Nephron progenitor cell (in vitro differentiated cells): ENCODE data around the gene RFPL1.

Source experiments
- DNase-seq: peaks from one replicate; pipeline ENCODE4 v3.0.0; 2021
- H3K27ac Mint-ChIP-seq: 2 replicates; pipeline ENCODE4 v1.8.0; 2021; ENCODE audit warnings: mild to moderate bottlenecking, moderate library complexity, mixed read lengths
- H3K27me3 Mint-ChIP-seq: 2 replicates; pipeline ENCODE4 v1.8.0; 2021; ENCODE audit warnings: mild to moderate bottlenecking, low read depth, mixed read lengths; ENCODE audit not compliant: poor library complexity
- H3K36me3 Mint-ChIP-seq: 2 replicates; pipeline ENCODE4 v1.8.0; 2021; ENCODE audit warnings: low read depth, mixed read lengths
- H3K4me1 Mint-ChIP-seq: 2 replicates; pipeline ENCODE4 v1.8.0; 2021; ENCODE audit warnings: mixed read lengths
- H3K4me3 Mint-ChIP-seq: 2 replicates; pipeline ENCODE4 v1.8.0; 2021; ENCODE audit warnings: mild to moderate bottlenecking, moderate library complexity, mixed read lengths
- H3K9me3 Mint-ChIP-seq: 2 replicates; pipeline ENCODE4 v1.8.0; 2021; ENCODE audit warnings: mild to moderate bottlenecking, moderate library complexity, mixed read lengths
- TF ChIP-seq, protein P1 (sequence below): fragments of 200-600 bp; sonication (generic); IDR thresholded peaks from 2 replicates; pipeline ENCODE4 v1.5.0; 2021; ENCODE audit warnings: antibody characterized with exemption

RFPL1 gene

DNA sequence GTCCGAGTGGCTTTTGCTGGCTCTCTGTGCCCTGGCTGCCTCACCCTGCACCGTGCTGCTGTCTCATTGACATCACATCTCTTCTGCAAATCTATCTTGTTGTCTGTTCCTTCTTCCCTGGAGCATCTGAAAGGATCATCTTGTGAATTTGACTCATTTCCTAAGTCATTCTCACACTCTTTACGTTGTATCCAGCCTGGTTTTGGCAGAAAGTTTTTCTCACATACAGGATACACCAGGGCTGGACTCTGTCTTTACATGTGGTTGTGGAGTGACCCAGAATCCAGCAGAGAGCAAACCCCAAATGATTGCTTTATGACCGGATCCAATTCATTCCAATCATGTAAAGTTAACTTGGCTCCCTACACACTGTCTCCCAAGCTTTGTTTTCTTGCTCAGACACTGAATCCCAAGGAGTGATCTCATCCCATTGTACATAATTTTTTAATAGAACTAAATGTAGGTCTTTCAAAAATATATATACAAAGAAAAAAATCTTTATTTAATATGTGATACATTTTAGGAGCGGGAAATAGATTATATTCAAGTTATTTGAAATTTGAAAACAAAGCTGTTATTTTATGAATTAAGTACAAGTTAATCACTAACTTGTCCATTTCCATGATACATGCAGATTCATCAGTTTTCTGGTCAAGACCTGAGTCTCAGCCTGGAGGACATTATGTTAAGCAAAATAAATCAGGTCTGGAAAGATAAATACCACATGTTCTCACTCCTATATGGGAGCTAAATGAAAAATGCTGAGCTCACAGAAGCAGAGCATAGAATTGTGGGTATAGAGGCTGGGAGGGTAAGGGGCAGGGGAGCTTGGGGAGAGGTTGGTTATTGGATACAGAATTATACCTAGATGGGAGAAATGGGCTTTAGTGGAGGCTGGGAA lies 2.9 kb upstream of the RFPL1 start:
- no peak for DNase-seq
- Mint-ChIP-seq H3K9me3 (no peaks in the 10 kb centered on the region), H3K27me3 (peaks cover 26% of the 10 kb centered on the region), H3K36me3 (no peaks in the 10 kb centered on the region), H3K4me3 (no peak overlapping the region), H3K4me1 (peaks cover 26% of the 10 kb centered on the region), H3K27ac (no peak overlapping the region)
- TF ChIP-seq, protein P1, sequence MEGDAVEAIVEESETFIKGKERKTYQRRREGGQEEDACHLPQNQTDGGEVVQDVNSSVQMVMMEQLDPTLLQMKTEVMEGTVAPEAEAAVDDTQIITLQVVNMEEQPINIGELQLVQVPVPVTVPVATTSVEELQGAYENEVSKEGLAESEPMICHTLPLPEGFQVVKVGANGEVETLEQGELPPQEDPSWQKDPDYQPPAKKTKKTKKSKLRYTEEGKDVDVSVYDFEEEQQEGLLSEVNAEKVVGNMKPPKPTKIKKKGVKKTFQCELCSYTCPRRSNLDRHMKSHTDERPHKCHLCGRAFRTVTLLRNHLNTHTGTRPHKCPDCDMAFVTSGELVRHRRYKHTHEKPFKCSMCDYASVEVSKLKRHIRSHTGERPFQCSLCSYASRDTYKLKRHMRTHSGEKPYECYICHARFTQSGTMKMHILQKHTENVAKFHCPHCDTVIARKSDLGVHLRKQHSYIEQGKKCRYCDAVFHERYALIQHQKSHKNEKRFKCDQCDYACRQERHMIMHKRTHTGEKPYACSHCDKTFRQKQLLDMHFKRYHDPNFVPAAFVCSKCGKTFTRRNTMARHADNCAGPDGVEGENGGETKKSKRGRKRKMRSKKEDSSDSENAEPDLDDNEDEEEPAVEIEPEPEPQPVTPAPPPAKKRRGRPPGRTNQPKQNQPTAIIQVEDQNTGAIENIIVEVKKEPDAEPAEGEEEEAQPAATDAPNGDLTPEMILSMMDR, result no peak

DNA sequence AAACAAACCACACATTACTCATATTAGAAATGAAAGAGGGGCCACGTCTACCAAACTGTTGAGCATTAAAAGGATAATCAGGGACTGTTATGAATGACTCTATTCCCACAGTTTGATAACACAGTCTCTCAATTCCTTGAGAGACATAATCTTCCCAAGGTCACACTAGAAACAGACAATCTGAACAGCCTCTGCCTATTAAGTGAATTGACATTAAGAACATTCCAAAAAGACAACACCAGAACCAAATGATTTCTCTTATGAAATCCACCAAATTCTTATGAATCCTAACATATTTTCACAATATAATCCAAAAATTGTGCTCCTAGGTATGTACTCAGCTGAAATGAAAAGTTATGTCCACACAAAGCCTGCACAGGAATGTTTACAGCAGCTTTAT lies 4.6 kb downstream of the RFPL1 start:
- TF ChIP-seq, protein P1, result no peak
- no peak for DNase-seq
- Mint-ChIP-seq H3K36me3 (no peaks in the 10 kb centered on the region), H3K27ac (no peak overlapping the region), H3K27me3 (peaks cover 29% of the 10 kb centered on the region), H3K4me3 (no peak overlapping the region), H3K4me1 (no peaks in the 10 kb centered on the region), H3K9me3 (no peaks in the 10 kb centered on the region)

DNA sequence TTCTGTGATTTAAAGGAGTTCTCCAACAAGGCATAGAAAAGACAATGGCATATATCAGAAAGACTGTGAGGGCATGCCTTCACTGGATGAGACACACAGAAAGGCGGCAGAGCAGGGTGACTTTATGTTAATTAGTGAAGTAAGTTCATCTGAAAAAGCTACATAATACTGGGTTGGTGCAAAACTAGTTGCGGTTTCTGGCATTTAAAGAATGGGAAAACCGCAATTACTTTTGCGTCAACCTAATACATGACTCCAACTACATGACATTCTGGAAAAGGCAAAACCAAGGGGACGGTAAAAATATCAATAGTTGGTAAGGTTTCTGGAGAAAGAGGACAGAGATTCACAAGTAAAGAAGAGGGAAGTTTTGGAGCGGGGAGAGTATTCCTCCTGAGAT lies 5.1 kb downstream of the RFPL1 start:
- TF ChIP-seq, protein P1, result no peak
- H3K27me3 Mint-ChIP-seq, result peaks cover 33% of the 10 kb centered on the region
- no peaks in the 10 kb centered on the region for H3K9me3 Mint-ChIP-seq
- no peaks in the 10 kb centered on the region for H3K4me1 Mint-ChIP-seq
- no peak for DNase-seq
- H3K4me3 Mint-ChIP-seq, result no peak overlapping the region
- no peaks in the 10 kb centered on the region for H3K36me3 Mint-ChIP-seq
- H3K27ac Mint-ChIP-seq, result no peak overlapping the region

DNA sequence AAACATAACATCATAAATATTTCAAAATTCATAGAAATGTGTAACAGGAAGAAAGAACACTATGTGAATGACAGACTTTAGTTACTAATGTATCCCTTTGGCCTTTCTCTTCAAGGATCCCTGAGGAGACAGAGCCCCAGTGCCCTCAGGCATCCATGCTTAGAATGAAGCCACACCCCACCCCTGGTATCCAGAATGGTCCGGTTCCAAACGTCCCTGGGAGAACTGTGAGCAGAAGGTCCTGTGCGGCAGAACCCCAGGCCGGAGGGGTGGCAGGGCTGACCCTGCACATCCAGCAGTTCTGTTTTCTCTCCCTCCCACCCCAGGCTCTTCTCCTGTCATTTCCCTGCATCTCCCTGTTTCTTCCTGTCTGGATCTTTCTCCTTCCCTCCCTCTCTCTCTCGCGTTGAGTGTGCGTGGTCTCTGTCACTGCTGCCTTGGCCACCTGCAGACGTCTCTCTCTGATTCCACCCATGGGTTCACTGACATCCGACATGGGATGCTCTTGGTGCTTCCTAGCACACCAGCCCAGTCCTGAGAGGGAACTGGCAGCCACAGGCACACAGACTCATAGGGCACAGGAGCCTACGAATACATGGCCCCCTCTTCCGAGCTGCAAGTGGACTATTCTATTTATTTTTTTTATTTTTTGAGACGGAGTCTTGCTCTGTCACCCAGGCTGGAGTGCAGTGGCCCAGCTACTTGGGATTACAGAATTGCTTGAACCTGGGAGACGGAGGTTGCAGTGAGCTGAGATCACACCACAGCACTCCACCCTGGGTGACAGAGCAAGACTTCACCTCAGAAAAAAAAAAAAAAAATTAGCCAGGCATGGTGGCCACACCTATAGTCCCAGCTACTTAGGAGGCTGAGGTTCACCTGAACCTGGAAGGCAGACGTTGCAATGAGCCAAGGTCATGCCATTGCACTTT lies 5.7 kb downstream of the RFPL1 start:
- H3K27ac Mint-ChIP-seq, result no peak overlapping the region
- no peaks in the 10 kb centered on the region for H3K4me1 Mint-ChIP-seq
- no peak for DNase-seq
- no peaks in the 10 kb centered on the region for H3K9me3 Mint-ChIP-seq
- H3K27me3 Mint-ChIP-seq, result peaks cover 36% of the 10 kb centered on the region
- H3K4me3 Mint-ChIP-seq, result no peak overlapping the region
- TF ChIP-seq, protein P1, result no peak
- H3K36me3 Mint-ChIP-seq, result no peaks in the 10 kb centered on the region

DNA sequence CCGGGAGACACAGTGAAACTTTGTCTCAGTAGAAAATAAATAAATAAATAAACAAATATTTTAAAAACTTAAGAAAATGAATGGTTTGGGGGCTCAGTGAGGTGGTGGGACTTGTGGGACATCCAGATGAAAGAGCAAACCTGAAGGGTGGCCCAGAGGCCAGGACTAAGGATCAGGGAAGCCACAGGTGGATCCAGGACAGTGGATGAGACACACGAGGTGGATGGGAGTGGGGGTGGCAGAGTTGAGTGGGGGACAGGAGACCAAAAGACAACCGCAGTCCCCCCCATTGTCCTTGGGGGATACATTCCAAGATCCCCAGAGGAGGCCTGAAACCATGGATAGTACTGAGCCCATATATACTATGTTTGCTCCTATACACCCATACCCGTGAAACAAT lies 7.1 kb downstream of the RFPL1 start:
- TF ChIP-seq, protein P1, result no peak
- no peak overlapping the region for H3K4me3 Mint-ChIP-seq
- H3K4me1 Mint-ChIP-seq, result no peaks in the 10 kb centered on the region
- H3K27me3 Mint-ChIP-seq, result peaks cover 35% of the 10 kb centered on the region
- H3K9me3 Mint-ChIP-seq, result no peaks in the 10 kb centered on the region
- no peaks in the 10 kb centered on the region for H3K36me3 Mint-ChIP-seq
- H3K27ac Mint-ChIP-seq, result no peak overlapping the region
- no peak for DNase-seq
